ENCODE results near the gene GALNT18. TPM values are rescaled to one million over a fixed set of nuclear protein-coding genes. Genes with fewer than 3 reads are reported as not detected.

Gene GALNT18
- total RNA-seq, 1 experiment from 2014 or later, result 14.1 TPM

GRCh38 chr11:11459578-11459977 lies 162.2 kb downstream of the GALNT18 start:
- DNase-seq (ENCODE audit: unreplicated experiment), result no peak
- TF ChIP-seq CTCF (IDR thresholded peaks at IDR 0.05; ENCODE audit: unreplicated experiment), result no peak
- BruUV-seq (replicated peaks), result no TSS peak
- Mint-ChIP-seq H3K4me3 (ENCODE audit: unreplicated experiment) (no peak overlapping the region), H3K9me3 (ENCODE audit: unreplicated experiment) (no peaks in the 10 kb centered on the region), H3K27ac (ENCODE audit: low read depth, unreplicated experiment) (no peak overlapping the region), H3K27me3 (ENCODE audit: insufficient read depth, unreplicated experiment) (no peaks in the 10 kb centered on the region), H3K4me1 (ENCODE audit: insufficient read depth, unreplicated experiment) (no peaks in the 10 kb centered on the region), H3K36me3 (ENCODE audit: insufficient read depth, unreplicated experiment) (no peaks in the 10 kb centered on the region)
- ChIA-PET POLR2A (no interaction called here), CTCF (no interaction called here)
- intact Hi-C loops (cut with micrococcal nuclease), result no loop called here

- POLR2A ChIA-PET, result no interaction called here
- Mint-ChIP-seq H3K36me3 (ENCODE audit: insufficient read depth, unreplicated experiment) (no peaks in the 10 kb centered on the region), H3K27me3 (ENCODE audit: insufficient read depth, unreplicated experiment) (no peaks in the 10 kb centered on the region), H3K9me3 (ENCODE audit: unreplicated experiment) (no peaks in the 10 kb centered on the region), H3K4me1 (ENCODE audit: insufficient read depth, unreplicated experiment) (no peaks in the 10 kb centered on the region), H3K4me3 (ENCODE audit: unreplicated experiment) (no peak overlapping the region), H3K27ac (ENCODE audit: low read depth, unreplicated experiment) (no peak overlapping the region)
- no TSS peak for BruUV-seq (replicated peaks)
- CTCF ChIA-PET, result no interaction called here
- TF ChIP-seq CTCF (IDR thresholded peaks at IDR 0.05; ENCODE audit: unreplicated experiment), result no peak
- no peak for DNase-seq (ENCODE audit: unreplicated experiment)
- intact Hi-C loops (cut with micrococcal nuclease), result no loop called here
Measured at GRCh38 chr11:11458485-11458884, 163.3 kb downstream of the GALNT18 start.

- Mint-ChIP-seq H3K27me3 (ENCODE audit: insufficient read depth, unreplicated experiment) (no peaks in the 10 kb centered on the region), H3K36me3 (ENCODE audit: insufficient read depth, unreplicated experiment) (no peaks in the 10 kb centered on the region), H3K9me3 (ENCODE audit: unreplicated experiment) (no peaks in the 10 kb centered on the region), H3K4me3 (ENCODE audit: unreplicated experiment) (no peak overlapping the region), H3K27ac (ENCODE audit: low read depth, unreplicated experiment) (no peak overlapping the region), H3K4me1 (ENCODE audit: insufficient read depth, unreplicated experiment) (no peaks in the 10 kb centered on the region)
- DNase-seq (ENCODE audit: unreplicated experiment), result no peak
- no peak for TF ChIP-seq CTCF (IDR thresholded peaks at IDR 0.05; ENCODE audit: unreplicated experiment)
- CTCF ChIA-PET, result no interaction called here
- POLR2A ChIA-PET, result no interaction called here
- BruUV-seq (replicated peaks), result no TSS peak
- intact Hi-C loops (cut with micrococcal nuclease), result no loop called here
Measured at GRCh38 chr11:11458001-11458400, 163.8 kb downstream of the GALNT18 start.

DNA sequence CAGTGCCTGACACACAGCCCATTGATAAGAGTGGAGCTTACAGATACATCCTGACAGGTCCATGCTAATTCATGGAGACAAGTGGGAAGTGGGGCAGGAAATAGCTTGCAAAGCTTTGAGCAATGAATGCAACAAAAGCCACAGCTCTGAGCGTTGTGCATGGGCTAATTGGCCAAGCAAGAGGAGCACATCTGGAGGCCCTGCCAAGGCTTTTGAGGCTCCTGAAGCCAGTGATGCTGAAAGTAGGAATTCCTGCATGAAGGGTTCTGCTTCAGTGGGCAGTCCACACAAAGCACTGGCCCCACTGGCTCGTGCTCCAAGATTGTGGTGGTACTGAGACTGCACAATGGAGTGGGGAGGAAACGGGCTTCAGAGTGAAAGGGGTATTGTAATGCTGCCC lies 164.9 kb downstream of the GALNT18 start:
- no TSS peak for BruUV-seq (replicated peaks)
- CTCF ChIA-PET, result interaction anchor here (0.6 to 1.1 kb wide), 2 partner anchors 39 to 134 kb away, joined by 3 read pairs; no protein-coding TSS in a partner anchor
- no peaks in the 10 kb centered on the region for H3K4me1 Mint-ChIP-seq (ENCODE audit: insufficient read depth, unreplicated experiment)
- TF ChIP-seq CTCF (IDR thresholded peaks at IDR 0.05; ENCODE audit: unreplicated experiment), result no peak
- H3K27ac Mint-ChIP-seq (ENCODE audit: low read depth, unreplicated experiment), result no peak overlapping the region
- no peak for DNase-seq (ENCODE audit: unreplicated experiment)
- POLR2A ChIA-PET, result interaction anchor here (0.6 kb wide), 1 partner anchor 221 kb away, joined by 4 read pairs; no protein-coding TSS in a partner anchor
- H3K36me3 Mint-ChIP-seq (ENCODE audit: insufficient read depth, unreplicated experiment), result no peaks in the 10 kb centered on the region
- H3K9me3 Mint-ChIP-seq (ENCODE audit: unreplicated experiment), result no peaks in the 10 kb centered on the region
- H3K4me3 Mint-ChIP-seq (ENCODE audit: unreplicated experiment), result no peak overlapping the region
- intact Hi-C loops (cut with micrococcal nuclease), result no loop called here
- H3K27me3 Mint-ChIP-seq (ENCODE audit: insufficient read depth, unreplicated experiment), result no peaks in the 10 kb centered on the region

All from MCF 10A (cell line).